GM12872 (cell line): ENCODE data around the gene RNASE7.

Experiments used
- TF ChIP-seq, protein P1 (sequence below): IDR thresholded peaks from 3 replicates; pipeline ENCODE4 v1.5.1; 2011; ENCODE audit warnings: low read depth, mild to moderate bottlenecking, low read length, moderate library complexity; ENCODE audit not compliant: insufficient read depth

Gene RNASE7

DNA sequence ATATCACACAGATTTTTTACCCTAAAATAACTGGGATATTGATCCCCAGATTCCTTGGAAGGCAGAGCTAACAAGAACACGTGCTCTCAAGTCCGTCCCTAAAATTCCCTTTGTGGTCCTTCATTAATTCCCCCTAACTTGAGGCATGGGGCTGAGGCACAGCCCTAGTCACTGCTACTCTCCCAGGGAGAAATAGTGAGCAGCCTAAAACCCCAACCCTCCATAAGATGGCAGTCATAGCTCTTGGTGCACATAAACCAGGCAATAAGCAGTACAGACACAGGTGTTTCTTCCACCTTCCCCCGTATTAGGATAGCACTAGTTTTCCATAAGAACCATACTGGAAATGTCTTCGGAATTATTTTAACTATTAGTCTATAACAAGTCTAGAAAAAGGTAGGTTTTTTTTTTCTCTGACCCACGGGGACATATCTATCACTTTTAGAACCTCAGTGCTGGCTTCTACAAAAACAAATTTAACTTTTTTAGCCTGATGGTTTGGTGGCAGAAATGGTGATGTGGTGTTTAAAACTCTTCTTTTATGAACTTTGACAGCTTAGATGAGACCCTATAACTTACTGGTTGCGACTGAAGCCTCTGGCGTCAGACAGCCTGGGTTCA, 24.8 kb downstream of the RNASE7 start:
- TF ChIP-seq, protein P1, sequence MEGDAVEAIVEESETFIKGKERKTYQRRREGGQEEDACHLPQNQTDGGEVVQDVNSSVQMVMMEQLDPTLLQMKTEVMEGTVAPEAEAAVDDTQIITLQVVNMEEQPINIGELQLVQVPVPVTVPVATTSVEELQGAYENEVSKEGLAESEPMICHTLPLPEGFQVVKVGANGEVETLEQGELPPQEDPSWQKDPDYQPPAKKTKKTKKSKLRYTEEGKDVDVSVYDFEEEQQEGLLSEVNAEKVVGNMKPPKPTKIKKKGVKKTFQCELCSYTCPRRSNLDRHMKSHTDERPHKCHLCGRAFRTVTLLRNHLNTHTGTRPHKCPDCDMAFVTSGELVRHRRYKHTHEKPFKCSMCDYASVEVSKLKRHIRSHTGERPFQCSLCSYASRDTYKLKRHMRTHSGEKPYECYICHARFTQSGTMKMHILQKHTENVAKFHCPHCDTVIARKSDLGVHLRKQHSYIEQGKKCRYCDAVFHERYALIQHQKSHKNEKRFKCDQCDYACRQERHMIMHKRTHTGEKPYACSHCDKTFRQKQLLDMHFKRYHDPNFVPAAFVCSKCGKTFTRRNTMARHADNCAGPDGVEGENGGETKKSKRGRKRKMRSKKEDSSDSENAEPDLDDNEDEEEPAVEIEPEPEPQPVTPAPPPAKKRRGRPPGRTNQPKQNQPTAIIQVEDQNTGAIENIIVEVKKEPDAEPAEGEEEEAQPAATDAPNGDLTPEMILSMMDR = peak; percentile 37; the same call in 2 of the 3 replicates

DNA sequence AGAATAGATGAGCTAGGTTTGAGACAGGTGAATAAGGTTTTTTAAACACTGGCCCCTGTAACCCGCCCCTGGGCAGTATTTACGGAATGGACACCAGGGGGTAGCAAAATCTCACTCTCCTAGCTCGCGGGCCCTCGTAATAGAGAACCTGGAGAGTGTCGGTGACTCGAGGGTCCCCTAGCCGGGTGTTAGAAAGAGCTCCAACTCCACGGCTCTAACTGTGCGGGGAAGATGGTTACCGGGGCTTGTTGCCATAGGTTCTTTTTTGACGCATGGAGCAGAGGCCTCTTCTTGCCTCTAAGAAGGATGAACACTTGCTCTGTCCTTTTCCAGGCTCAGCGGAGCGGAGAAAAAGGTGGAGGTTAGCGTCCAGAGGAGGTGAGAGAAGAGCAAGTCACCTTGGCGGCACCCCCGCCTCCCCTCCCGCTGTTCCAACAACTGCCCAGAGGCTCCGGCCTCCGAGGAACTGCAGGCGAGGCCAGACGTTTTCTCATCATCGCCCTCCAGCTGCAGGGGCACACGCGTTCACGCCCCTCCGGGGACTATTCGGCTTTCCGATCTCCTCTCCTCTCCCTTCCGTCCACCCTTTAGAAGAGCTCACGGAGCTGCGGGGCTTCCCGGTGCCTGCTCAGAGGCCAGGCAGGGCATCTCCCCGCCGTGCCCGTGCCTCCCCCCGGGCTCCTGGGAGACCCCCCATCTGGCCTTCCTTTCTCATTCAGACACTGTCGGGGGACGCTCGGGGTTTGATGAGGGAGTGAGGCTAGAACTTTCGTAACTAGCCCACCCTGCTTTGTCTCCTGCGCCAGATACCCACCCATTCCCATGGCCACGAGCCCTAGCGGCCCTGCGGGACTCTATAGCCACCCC, 26.6 kb downstream of the RNASE7 start:
- TF ChIP-seq, protein P1 = peak; percentile 55

- TF ChIP-seq, protein P1 = no peak
Observed at GRCh38 chr14:21069388-21070082, 27.4 kb downstream of the RNASE7 start.

DNA sequence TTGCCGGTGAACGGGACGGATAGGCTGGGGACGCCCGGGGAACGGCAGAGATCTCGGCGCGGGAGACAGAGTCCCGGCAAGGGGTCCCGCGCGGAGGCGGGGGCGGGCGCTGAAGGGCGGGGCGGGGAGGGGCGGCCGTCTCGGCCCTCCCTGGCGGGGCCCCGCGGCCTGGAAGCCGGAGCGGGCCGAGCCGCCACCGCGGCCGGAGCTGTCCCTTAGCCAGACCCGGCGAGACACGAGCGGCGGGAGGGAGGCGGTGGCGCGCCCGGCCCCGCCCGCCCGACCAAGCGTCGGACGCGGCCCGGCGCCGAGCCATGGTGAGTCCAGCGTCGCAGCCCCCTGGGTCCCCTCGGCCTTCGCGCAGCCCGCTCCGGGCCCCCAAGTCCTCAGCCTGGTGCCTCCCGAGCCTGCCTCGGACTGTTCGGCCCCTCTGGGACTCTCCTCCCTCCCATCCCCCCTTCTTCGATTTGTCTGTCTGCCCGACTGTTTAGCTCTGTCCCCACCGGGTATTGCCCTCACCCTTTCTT, 28.0 kb downstream of the RNASE7 start, which contains the start of gene ARHGEF40:
Gene ARHGEF40 (plus strand): TSS at position 222 of the 527 bp plus-strand sequence. CDS start 93 bp downstream, at position 315.
- TF ChIP-seq, protein P1 = no peak

- TF ChIP-seq, protein P1 = no peak
Observed at GRCh38 chr14:21070610-21071224, 28.6 kb downstream of the RNASE7 start.

GRCh38 chr14:21071225-21072030, 29.3 kb downstream of the RNASE7 start:
- TF ChIP-seq, protein P1 = no peak
